HG02973 (cell line): ENCODE measurements around the gene CRLF3.
"Not testable (repeated sequence)": the region's sequence is repeated elsewhere in the genome, so short reads cannot be mapped to it uniquely, and the experiment has no call there.

Experiments used
- ATAC-seq: cut with Tn5 transposase; IDR thresholded peaks from one replicate; pipeline ENCODE4 v1.9.1; 2021; ENCODE audit warnings: moderate library complexity; ENCODE audit not compliant: unreplicated experiment

CRLF3 gene, protein sequence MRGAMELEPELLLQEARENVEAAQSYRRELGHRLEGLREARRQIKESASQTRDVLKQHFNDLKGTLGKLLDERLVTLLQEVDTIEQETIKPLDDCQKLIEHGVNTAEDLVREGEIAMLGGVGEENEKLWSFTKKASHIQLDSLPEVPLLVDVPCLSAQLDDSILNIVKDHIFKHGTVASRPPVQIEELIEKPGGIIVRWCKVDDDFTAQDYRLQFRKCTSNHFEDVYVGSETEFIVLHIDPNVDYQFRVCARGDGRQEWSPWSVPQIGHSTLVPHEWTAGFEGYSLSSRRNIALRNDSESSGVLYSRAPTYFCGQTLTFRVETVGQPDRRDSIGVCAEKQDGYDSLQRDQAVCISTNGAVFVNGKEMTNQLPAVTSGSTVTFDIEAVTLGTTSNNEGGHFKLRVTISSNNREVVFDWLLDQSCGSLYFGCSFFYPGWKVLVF

DNA sequence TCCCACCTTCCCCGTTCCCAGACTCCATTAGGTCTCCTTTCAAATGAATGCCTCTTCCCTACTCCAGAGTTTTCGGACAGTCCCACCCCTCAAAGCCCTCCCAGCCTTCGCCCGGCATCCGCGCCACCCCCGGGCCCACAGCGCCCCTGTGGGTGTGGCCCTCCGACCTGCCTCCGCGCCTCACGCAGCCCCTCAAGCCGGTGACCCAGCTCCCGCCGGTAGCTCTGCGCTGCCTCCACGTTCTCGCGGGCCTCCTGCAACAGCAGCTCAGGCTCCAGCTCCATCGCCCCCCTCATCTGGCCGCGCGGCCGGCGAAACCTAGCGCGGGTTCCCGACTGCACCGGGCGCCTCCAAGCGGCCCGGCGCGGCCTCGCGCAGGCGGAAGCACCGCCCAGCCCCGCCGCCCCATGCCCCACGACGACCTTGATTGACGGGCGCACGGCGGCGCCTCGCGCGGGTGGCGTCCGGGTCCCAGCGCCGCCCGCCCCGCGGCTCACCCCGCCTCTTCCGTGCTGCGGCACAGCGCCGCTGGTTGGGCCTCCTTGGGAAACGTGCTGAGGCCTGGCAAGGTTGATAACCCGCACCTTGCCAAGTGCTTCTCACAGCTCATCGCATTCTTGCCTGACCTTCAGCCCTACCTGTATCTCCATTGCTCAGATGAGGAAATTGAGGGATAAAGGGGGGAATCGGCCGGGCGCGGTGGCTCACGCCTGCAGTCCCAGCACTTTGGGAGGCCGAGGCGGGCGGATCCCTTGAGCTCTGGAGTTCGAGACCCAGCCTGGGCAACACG is at the start of gene CRLF3:
TSS of gene CRLF3 (minus strand) at position 337 of the 790 bp plus-strand sequence. CDS start at position 296, 41 bp downstream.
- peak; percentile 85 for ATAC-seq

DNA sequence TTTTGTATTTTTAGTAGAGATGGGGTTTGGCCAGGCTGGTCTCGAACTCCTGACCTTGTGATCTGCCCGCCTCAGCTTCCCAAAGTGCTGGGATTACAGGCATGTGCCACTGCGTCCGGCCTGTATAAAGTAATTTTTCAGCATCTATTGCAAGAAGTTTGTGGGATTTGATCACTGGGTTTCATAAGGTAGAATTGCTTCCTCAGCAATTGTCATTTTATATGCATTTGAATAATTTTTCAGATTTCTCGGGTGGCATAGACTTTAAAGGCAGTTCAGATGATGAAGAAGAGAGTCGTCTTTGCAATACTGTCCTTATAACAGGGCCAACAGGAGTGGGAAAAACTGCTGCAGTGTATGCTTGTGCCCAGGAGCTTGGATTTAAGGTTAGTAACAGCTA is 44.5 kb upstream of the CRLF3 start:
- ATAC-seq = no peak

DNA sequence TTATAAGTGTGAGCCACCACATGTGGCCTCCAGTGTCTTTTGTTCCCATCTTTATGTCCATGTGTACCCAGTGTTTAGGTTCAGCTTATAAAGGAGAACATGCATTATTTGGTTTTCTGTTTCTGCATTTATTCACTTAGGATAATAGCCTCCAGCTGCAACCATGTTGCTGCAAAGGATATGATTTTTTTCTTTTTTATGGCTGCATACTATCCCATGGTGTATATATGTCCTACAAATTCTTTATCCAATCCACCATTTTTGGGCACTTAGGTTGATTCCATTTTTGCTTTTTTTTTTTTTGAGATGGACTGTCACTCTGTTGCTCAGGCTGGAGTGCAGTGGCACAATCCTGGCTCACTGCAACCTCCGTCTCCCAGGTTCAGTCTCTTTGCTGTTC is 40.1 kb upstream of the CRLF3 start:
- ATAC-seq = no peak

DNA sequence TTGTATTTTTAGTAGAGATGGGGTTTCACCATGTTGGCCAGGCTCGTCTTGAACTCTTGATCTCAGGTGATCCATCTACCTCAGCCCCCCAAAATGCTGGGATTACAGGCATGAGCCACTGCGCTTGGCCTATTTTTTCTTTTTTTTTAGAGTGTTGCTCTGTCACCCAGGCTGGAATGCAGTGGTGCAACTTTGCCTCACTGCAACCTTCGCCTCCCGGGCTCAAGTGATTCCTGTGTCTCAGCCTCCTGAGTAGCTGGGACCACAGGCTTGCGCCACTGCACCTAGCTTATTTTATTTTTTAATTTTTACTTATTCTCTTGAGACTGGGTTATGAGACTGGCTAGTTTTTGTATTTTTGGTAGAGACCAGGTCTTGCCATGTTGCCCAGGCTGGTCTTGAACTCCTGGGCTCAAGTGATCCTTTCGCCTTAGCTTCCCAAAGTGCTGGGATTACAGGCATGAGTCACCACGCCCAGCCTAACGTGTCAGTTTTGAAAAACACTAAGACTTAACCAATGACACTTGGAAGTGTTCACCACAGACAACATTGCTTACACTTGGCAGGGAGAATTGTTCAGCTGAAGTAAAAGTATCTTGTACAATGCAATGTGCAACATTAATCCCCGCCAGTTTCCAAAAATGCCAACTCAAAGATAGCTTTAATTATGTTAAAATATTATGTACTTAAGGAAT is 34.2 kb upstream of the CRLF3 start:
- no peak for ATAC-seq

DNA sequence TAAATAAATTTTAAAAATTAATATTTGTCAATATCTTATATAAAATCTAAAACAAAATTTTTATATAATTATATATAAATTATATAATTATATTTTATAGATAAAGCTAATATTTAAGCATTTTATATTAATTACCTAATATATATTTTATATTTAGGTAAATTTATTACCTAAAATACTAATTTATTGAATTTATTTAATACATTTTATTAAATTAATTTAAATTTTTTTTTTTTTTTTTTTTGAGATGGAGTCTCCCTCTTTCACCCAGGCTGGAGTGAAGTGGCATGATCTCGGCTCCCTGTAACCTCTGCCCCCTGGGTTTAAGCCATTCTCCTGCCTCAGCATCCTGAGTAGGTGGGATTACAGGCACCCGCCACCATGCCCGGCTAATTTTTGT is 29.7 kb upstream of the CRLF3 start:
- ATAC-seq = no peak

DNA sequence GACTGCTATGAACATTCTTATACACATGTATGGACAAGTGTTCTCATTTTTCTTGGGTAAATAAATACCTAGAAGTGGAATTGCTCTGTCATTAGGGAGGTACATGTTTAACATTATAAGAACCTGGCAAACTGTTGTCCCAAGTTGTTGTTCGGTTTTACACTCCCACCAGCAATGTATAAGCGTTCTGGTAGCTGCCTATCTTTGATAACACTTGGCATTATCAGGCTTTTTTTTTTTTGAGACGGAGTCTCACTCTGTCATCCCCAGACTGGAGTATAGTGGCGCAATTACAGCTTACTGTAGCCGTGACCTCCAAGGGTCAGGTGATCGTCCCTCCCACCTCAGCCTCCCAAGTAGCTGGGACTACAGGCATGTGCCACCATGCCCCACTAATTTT is 23.5 kb upstream of the CRLF3 start:
- ATAC-seq = no peak

DNA sequence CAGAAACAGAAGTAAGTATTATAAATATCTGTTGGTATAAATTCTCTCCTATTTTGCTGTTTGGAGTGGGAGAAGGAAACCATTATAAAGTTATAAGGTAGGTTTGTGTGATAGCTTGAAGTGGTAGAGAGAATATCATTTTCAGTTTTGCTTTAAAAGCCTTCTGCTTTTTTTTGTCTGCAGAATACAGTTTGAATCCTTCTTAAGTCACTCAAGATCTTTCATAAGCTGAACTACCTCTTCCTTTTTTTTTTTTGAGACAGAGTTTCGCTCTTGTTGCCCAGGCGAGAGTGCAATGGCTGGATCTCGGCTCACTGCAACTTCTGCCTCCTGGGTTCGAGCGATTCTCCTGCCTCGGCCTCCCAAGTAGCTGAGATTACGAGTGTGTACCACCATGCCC is 16.3 kb upstream of the CRLF3 start:
- no peak for ATAC-seq

DNA sequence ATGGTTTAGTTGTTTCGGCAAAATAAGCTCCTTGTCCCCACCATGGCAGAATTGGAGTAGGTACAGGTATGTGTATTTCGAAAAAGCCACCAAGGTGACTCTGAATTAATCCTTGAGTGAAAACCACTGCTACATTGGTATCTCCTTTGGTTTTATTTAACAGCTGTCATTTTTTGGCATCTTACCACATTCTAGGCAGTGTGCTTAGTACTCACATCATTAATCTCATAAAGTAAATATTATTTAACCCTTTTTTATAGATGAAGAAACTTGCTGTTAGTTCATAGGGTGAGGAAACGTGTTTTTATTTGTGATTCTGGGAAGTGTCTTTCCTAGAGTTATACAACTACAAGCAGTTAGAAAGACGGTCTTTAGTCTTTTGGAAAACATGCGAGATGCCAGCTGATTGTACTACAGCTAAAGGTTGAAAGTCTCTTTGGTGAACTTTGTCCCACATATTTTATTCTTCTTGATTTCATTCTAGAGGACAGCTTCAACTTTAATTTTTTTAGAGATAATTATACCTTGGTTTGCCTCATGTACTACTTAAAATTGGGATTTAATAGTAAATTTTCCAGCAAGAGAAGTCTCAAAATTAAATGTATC is 13.8 kb upstream of the CRLF3 start:
- ATAC-seq = no peak

DNA sequence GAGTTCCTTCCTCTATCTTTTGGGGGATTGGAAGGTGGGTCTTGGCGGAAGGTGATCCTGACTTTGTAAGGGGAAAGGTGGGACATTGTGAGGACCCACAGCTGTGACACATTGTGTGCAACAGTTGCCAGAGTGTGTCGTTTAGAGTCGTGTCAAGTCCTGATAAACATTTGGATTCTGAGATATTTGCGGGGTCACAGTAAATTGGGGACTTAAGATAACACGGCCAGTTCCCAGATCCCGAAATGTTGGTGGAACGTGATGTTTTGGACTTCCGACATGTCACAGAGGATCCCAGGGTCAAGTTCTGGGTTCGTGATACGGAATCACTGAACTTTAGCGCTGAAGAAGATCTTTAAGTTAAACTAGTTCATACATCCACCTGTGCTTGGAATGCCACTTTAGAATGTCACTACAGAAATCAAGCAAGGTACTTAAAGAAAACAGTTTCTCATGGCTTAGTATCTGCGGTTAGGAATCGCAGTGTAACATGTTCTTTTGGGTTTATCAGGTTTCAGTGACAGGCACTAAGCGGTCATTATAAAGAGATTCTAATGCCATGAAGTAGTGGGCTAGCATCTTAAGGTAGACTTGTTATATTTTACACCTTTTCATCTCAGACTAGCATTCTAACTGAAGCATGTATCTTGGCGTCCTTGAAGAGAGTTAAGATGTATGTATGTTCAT is 8.1 kb upstream of the CRLF3 start:
- ATAC-seq = peak; percentile 18

DNA sequence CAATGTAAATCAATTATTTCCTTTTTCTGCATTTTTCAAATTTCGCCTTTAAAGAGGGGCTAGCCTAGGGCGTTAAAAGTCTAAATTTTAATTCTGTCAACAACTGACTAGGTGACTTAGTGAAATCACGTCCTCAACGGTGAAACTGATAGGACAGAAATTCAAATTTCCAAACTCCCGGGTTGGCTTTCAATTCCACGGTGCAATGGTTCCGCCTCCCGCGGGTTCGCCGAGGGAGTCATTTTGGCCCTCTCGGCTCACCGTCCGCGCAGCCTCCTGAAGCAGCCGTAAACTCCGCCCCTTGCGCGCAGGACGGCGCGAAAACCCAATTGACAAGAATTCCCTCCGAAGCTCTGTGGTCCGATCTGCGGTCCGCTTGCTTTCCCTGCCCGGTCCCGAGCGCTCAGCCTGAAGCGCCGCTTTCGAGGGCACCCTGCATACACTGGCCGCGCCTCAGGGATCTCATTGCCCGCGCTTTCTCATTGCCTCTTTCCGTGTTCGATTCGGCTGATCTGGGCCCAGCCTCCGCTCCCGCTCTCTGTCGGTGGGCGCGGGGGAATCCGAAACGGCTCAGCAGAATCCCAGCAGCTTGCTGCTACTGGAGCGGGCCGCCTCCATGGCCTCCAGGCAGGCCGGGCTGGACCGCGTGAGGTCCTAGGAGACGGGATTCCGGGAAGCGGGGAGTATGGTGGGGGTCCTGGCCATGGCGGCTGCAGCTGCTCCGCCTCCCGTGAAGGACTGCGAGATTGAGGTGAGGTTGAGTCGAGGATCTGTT is 7.4 kb upstream of the CRLF3 start, which contains the start of gene ATAD5:
TSS of gene ATAD5 (plus strand) at position 304 of the 775 bp plus-strand sequence. CDS start at position 686, 382 bp downstream.
- peak; percentile 51 for ATAC-seq

DNA sequence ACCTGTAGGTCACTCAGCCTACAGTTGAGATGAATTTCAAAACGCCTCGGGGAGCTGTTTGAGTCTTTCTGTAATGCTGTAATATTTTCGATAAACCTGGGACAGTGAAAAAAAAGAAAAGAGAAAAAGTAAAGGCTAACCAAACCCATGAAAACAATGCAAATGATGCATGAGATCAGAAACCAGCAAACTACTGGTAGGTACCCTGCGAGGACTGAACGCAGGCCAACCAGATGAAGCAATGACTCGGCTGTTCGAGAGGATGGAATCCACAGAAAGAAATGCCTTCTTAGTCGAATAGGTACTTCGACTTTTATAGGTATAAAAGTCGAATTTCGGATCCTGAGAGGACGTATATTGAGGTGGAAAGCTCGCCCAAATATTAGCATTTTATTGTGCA is 6.8 kb upstream of the CRLF3 start:
- peak; percentile 15 for ATAC-seq

DNA sequence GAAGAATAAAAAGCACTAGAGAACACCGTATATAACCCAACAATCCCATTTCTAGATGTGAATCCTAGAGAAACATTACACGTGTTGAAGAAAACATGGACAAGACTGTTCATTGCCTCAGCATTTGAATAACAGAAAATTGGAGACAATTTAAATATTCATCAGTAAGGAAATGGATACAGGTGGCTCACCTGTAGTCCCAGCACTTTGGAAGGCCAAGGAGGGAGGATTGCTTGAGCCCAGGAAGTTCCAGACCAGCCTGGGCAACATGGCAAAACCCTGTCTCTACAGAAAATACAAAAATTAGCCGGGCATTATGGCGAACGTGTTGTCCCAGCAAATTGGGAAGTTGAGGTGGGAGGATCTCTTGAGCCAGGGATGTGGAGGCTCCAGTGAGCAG is 4.5 kb upstream of the CRLF3 start:
- no peak for ATAC-seq

DNA sequence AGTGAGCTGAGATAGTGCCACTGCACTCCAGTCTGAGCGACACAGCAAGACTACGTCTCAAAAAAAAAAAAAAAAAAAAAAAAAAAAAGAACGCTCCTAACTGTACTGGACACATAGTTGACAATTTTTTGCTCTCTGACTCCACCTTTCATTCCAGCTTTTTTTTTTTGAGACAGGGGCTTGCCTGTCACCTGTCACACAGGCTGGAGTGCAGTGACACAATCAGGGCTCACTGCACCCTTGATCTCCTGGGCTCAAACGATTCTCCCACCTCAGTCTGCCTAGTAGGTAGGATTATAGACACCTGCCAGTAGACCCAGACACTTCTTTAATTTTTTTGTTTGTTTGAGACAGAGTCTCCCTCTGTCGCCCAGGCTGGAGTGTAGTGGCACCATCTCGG is 2.6 kb upstream of the CRLF3 start:
- ATAC-seq = no peak

DNA sequence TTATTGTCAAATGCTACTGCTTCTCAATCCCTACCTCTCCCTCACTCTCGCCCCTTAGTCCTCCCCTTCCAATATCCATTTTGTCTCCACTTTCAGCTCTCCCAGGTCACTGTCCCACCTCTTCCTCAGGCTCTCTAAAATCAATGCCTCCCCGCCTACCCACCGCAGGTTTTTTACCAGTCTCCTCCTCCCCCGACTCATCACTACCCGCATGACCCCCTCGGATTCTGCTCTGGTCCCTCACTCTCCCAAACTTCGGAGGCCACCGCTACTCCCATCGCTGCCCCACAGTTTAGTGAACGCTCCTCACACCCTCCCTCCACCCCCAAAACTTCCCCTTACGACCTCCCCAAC is 513 bp downstream of the CRLF3 start:
- no peak for ATAC-seq

DNA sequence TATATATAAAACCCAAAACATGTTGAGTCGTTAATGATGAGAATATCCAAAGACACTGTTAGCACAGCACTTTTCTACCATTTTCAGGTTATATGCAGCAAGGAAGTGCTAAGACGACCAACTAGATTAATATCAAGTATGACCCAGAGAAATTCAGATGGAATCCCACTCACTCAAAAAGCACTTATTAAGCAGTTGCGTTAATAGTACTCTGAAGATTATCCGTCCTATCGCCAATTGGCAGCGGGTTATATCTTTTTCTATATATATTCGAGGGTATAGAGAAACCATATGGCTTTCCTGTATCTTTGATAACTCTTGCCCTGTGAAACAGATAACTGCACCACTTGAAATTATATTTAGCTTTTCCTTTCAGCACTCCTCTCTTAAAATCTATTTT is 1.1 kb downstream of the CRLF3 start:
- ATAC-seq = no peak

DNA sequence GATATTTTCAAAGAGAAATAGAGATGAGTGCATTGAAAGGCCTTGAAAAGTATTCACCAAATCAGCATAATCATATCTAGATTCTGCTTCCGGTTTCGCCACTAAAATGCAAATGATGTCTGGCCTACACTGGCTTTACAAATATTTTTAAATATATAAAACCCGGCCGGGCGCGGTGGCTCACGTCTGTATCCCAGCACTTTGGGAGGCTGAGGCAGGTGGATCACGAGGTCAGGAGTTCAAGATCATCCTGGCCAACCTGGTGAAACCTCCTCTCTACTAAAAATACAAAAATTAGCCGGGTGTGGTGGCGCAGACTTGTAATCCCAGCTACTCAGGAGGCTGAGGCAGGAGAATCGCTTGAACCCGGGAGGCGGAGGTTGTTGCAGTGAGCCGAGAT is 1.6 kb downstream of the CRLF3 start:
- ATAC-seq = not testable (repeated sequence)

DNA sequence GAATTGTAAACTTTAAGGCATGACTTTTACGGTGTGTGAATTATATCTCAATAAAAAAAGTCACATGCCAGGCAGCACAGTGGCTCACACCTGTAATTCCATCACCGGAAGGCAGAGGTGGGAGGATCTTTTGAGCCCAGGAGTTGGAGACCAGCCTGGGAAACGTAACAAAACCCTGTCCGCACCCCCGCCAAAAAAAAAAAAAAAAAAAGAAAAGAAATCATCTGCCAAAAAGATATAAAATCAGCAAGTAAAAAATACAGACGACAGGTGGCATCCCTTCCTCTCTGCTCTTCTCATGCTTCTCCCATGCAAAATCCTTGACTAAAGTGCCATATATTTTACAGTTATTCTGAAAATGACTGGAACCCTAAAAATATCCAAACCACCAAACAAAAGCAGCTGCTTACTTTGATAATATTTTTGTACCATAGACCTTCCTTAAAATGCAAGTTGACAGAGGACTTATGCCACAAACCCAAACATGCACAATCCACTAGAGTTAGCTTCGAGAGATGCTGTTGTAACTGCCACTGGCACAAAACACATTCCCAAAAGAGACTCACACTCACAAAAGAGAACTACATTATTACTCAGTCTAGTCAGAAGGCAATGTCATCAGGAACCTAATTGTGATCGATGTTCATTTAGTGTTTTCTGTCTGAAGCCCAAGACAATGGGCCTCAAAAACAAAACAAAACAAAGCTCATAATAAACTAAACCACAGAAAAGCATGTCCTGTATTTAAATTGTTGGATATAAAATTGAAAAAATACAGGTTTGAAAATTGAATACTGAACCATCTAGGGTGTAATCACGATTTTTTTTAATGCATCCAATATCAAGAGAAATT is 2.4 kb downstream of the CRLF3 start:
- ATAC-seq = no peak

DNA sequence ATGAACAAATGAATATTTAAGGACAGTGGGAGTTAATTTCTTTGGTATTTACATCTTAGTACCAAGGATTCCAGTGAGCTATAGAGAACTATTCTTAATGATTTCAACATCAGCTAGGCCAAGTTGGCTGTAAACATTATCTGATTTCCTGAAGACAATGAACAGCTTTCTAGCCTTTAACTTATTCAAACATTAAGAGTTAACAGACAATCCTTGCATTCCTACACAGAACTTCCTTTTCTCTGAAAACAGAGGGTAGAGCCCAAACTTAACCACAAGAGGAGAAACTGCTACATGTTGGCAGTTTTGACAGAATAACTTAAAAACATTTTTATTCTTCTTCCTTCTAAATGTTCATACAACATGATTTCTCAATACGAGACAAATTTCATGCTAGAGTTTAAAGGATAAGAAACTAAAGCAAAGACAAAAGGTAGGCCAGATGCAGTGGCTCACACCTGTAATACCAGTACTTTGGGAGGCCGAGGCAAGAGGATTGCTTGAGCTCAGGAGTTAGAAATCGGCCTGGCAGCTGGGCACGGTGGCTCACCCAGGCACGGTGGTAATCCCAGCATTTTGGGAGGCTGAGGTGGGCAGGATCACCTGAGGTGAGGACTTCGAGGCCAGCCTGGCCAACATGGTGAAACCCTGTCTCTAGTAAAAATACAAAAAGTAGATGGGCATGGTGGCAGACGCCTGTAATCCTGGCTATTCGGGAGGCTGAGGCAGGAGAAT is 4.4 kb downstream of the CRLF3 start:
- no peak for ATAC-seq
